Stomach (tissue), 9 donors: ENCODE measurements around the gene ATG10. TPM values are rescaled to one million over a fixed set of nuclear protein-coding genes. Genes with fewer than 3 reads are reported as not detected.

ENCODE experiments used
- DNase-seq, 2 donors: peaks; one replicate each; pipeline versions ENCODE4 v3.0.0 to v3.0.0-alpha.2; 2013 to 2019
- H3K27ac ChIP-seq, 5 donors: fragments of 200-600 bp in 4 of 5; sonication (generic) in 4 of 5; one replicate each; pipeline ENCODE4 v1.5.1; 2013 to 2019; ENCODE audit warnings: mild to moderate bottlenecking in 1 of 5, moderate library complexity in 1 of 5
- H3K27me3 ChIP-seq, 3 donors: fragments of 200-600 bp; sonication (generic); one replicate each; pipeline ENCODE4 v1.5.1; 2017 to 2019; ENCODE audit warnings: mixed run types in 1 of 3
- H3K36me3 ChIP-seq, 4 donors: fragments of 200-600 bp; sonication (generic); 1 replicate in 3 of 4; 2 replicates in 1 of 4; pipeline ENCODE4 v1.5.1; 2016 to 2019
- H3K4me1 ChIP-seq, 4 donors: fragments of 200-600 bp; sonication (generic); one replicate each; pipeline ENCODE4 v1.5.1; 2016 to 2019
- H3K4me3 ChIP-seq, 4 donors: fragments of 200-600 bp; sonication (generic) in 3 of 4; one replicate each; pipeline ENCODE4 v1.5.1; 2016 to 2019; ENCODE audit warnings: mild to moderate bottlenecking in 1 of 4
- H3K9me3 ChIP-seq, 4 donors: fragments of 200-600 bp; sonication (generic); one replicate each; pipeline ENCODE4 v1.5.1; 2016 to 2019
- EP300 ChIP-seq: sonication (generic); formaldehyde crosslinking; IDR thresholded peaks from one replicate; pipeline ENCODE4 v1.6.1; 2017; ENCODE audit warnings: antibody characterized with exemption
- POLR2A ChIP-seq, 4 donors: fragments of 450-650 bp; IDR thresholded peaks; one replicate each; pipeline ENCODE4 v1.6.1; 2016; ENCODE audit warnings: antibody characterized with exemption in 4 of 4, control low read depth in 2 of 4, mild to moderate bottlenecking in 1 of 4, moderate library complexity in 1 of 4
- POLR2AphosphoS5 ChIP-seq, 3 donors: sonication (generic); formaldehyde crosslinking; IDR thresholded peaks; one replicate each; pipeline ENCODE4 v1.6.1; 2016; ENCODE audit warnings: antibody characterized with exemption in 3 of 3
- WGBS, 5 donors: extraction: QIAGEN DNeasy Blood & Tissue Kit in 3 of 5; methylation state at CpG; one replicate each; pipeline versions ENCODE4 v1.1.5 to v1.1.7; 2013 to 2018; 5-methylcytosine and 5-hydroxymethylcytosine counted together
- intact Hi-C: fragments of 100-400 bp; cut with DNase I; formaldehyde crosslinking; loops from one replicate; pipeline ENCODE4 v1.15.1; 2023; ENCODE audit warnings: low total_unique reads
- polyA plus RNA-seq, 3 donors: library from polyadenylated mRNA; stranded (reverse); fragments of 200-250 nt; gene quantifications; one replicate each; pipeline ENCODE4 v1.2.3, GENCODE V29; 2013
- total RNA-seq, 5 donors: library from RNA; depleted of rRNA; stranded (reverse); fragments of >200 nt; gene quantifications; one replicate each; pipeline versions ENCODE4 v1.1.0 to v1.2.3, GENCODE V29; 2014 to 2016
- TF ChIP-seq, protein P1 (sequence below), 7 experiments: fragments of 450-650 bp in 4 of 7; fragments of 200-600 bp in 3 of 7; sonication (generic) in 3 of 7; IDR thresholded peaks; one replicate each; pipeline ENCODE4 v1.5.1; 2016 to 2019; ENCODE audit warnings: antibody characterized with exemption in 7 of 7, control low read depth in 2 of 7, mild to moderate bottlenecking in 1 of 7
- donor health status: healthy with polysubstance abuse.
- donor health status: Bipolar disorder and iron deficiency.
- donor health status: healthy.

ATG10 gene
- total and polyA plus RNA-seq, 8 donors: 0.58 to 16.5 (median 4.3) TPM

GRCh38 chr5:81925009-81925408, 46.8 kb upstream of the ATG10 start:
- no peaks in the 10 kb centered on the region for H3K4me1 ChIP-seq
- H3K27me3 ChIP-seq: no peaks in the 10 kb centered on the region
- intact Hi-C loops: no loop called here
- H3K36me3 ChIP-seq: no peaks in the 10 kb centered on the region
- H3K4me3 ChIP-seq: no peak overlapping the region
- no peak overlapping the region for H3K27ac ChIP-seq
- WGBS, 5 donors: 70 to 91% (median 83%) methylated on average over 4 of the region's 4 CpGs
- TF ChIP-seq EP300 (no peak), POLR2A (IDR thresholded peaks at IDR 0.05) (no peak), POLR2AphosphoS5 (IDR thresholded peaks at IDR 0.05) (no peak)
- TF ChIP-seq, protein P1, sequence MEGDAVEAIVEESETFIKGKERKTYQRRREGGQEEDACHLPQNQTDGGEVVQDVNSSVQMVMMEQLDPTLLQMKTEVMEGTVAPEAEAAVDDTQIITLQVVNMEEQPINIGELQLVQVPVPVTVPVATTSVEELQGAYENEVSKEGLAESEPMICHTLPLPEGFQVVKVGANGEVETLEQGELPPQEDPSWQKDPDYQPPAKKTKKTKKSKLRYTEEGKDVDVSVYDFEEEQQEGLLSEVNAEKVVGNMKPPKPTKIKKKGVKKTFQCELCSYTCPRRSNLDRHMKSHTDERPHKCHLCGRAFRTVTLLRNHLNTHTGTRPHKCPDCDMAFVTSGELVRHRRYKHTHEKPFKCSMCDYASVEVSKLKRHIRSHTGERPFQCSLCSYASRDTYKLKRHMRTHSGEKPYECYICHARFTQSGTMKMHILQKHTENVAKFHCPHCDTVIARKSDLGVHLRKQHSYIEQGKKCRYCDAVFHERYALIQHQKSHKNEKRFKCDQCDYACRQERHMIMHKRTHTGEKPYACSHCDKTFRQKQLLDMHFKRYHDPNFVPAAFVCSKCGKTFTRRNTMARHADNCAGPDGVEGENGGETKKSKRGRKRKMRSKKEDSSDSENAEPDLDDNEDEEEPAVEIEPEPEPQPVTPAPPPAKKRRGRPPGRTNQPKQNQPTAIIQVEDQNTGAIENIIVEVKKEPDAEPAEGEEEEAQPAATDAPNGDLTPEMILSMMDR (IDR thresholded peaks at IDR 0.05): no peak
- DNase-seq: no peak
- no peaks in the 10 kb centered on the region for H3K9me3 ChIP-seq

- intact Hi-C loops: no loop called here
- Histone ChIP-seq H3K4me3 (no peak overlapping the region), H3K27ac (no peak overlapping the region), H3K36me3 (no peaks in the 10 kb centered on the region), H3K27me3 (no peaks in the 10 kb centered on the region), H3K9me3 (no peaks in the 10 kb centered on the region), H3K4me1 (no peaks in the 10 kb centered on the region)
- DNase-seq: no peak
- TF ChIP-seq POLR2A (IDR thresholded peaks at IDR 0.05) (no peak), EP300 (no peak), POLR2AphosphoS5 (IDR thresholded peaks at IDR 0.05) (no peak)
- TF ChIP-seq, protein P1 (IDR thresholded peaks at IDR 0.05): no peak
- WGBS, 5 donors: 75 to 79% (median 77%) methylated on average over 7 of the region's 7 CpGs
Observed at GRCh38 chr5:81925981-81926380, 45.8 kb upstream of the ATG10 start.

DNA sequence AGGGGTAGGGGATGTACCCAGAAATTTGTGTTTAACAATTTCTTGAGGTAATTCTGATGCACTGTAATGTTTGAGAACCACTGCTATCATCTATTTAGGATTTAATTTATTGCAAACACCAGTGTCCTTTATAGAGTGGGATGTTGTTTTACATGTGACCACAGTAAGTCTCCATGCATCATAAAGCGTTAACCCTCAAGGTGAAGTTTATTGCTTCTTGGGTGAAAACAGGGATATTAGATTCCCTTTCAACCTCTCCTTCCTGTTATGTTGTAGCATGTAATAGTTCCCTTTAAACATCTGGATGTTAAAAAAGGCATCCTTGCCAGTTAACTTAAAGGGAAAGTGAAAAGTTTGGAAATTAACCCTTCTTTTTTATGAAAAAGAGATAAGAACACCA, 35.8 kb upstream of the ATG10 start:
- no peak for DNase-seq
- no peak for TF ChIP-seq POLR2AphosphoS5 (IDR thresholded peaks at IDR 0.05)
- no peak for TF ChIP-seq EP300
- no peak for TF ChIP-seq POLR2A (IDR thresholded peaks at IDR 0.05)
- TF ChIP-seq, protein P1 (IDR thresholded peaks at IDR 0.05): no peak
- 73 to 91% (median 85%) methylated on average over 1 of the region's 1 CpG for WGBS, 5 donors
- no peaks in the 10 kb centered on the region for H3K27me3 ChIP-seq
- H3K9me3 ChIP-seq: peaks cover 0 to 6% (median 3%) of the 10 kb centered on the region in 4 donors
- H3K36me3 ChIP-seq: no peaks in the 10 kb centered on the region
- intact Hi-C loops: no loop called here
- no peak overlapping the region for H3K27ac ChIP-seq
- H3K4me1 ChIP-seq: no peaks in the 10 kb centered on the region
- no peak overlapping the region for H3K4me3 ChIP-seq

DNA sequence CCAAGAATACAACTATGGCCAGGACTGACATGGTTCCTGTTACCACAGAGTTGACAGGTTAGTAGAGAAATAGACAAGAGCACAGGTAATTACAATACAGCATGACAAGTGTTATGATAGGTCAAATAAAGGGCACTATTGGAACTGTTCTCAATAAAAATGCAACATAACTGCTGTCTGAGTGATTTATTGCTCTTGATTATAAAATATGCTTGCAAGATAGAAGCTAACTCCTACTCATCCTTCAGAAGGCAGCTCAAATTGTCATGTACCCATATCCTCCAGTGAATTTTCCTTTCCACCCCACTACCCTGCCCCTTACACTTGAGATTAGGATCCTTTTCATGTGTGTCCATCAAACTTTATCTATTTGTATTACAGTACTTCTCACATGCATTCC, 35.1 kb upstream of the ATG10 start:
- no peak overlapping the region for H3K4me3 ChIP-seq
- no peaks in the 10 kb centered on the region for H3K27me3 ChIP-seq
- H3K4me1 ChIP-seq: no peaks in the 10 kb centered on the region
- H3K36me3 ChIP-seq: no peaks in the 10 kb centered on the region
- intact Hi-C loops: no loop called here
- DNase-seq: no peak
- TF ChIP-seq, protein P1 (IDR thresholded peaks at IDR 0.05): no peak
- TF ChIP-seq POLR2AphosphoS5 (IDR thresholded peaks at IDR 0.05): no peak
- no peak for TF ChIP-seq POLR2A (IDR thresholded peaks at IDR 0.05)
- H3K27ac ChIP-seq: no peak overlapping the region
- peaks cover 0 to 12% (median 8%) of the 10 kb centered on the region in 4 donors for H3K9me3 ChIP-seq
